Activated naive CD4-positive, alpha-beta T cell treated with anti-CD3 and anti-CD28 coated beads, Interleukin-2, amount 10 ng/mL, durations not matched to agents 7 days and 5 days (primary cell): ENCODE measurements around the gene LTC4S.

Experiments used
- CTCF ChIA-PET: fragments of 350-600 bp; sonication (Branson Sonifier 250); formaldehyde crosslinking; loops from one replicate; lab custom pipeline; 2021; ENCODE audit warnings: antibody characterized with exemption; lab: Charles Lee
- DNase-seq: peaks from one replicate; pipeline ENCODE4 v3.0.0-alpha.2; 2020
- H3K27ac Mint-ChIP-seq: one replicate; pipeline ENCODE4 v1.8.0; 2021; ENCODE audit warnings: mild to moderate bottlenecking, moderate library complexity, mixed read lengths
- H3K27me3 Mint-ChIP-seq: one replicate; pipeline ENCODE4 v1.8.0; 2021; ENCODE audit warnings: mild to moderate bottlenecking, mixed read lengths
- H3K36me3 Mint-ChIP-seq: one replicate; pipeline ENCODE4 v1.8.0; 2021; ENCODE audit warnings: mixed read lengths
- H3K4me1 Mint-ChIP-seq: one replicate; pipeline ENCODE4 v1.8.0; 2021; ENCODE audit warnings: mixed read lengths
- H3K4me3 Mint-ChIP-seq: one replicate; pipeline ENCODE4 v1.8.0; 2021; ENCODE audit warnings: mild to moderate bottlenecking, moderate library complexity, mixed read lengths
- H3K9me3 Mint-ChIP-seq: one replicate; pipeline ENCODE4 v1.8.0; 2021; ENCODE audit warnings: mixed read lengths

The LTC4S gene

DNA sequence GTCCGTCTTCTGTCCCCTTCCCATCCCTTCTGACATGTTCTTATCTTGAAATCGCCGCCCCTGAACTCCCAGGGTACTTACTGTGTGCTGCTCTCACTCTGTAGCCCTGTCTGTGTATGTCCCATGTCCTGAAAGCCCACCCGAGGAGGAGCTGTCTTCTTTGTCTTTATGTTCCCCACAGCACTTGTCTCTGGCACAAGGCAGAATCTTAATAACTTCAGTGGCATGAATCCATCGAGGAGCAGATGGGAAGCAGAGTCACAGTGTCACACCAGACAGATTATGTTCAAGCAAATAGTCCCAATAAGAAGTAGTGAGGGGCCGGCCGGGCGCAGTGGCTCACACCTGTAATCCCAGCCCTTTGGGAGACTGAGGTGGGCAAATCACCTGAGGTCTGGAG, 29.7 kb upstream of the LTC4S start:
- Mint-ChIP-seq H3K9me3 (no peaks in the 10 kb centered on the region), H3K4me3 (no peak overlapping the region), H3K36me3 (peaks cover 20% of the 10 kb centered on the region), H3K27ac (no peak overlapping the region), H3K27me3 (no peaks in the 10 kb centered on the region), H3K4me1 (peaks cover 46% of the 10 kb centered on the region)
- CTCF ChIA-PET, result interaction anchor here (1.0 to 4.0 kb wide), 6 partner anchors 9 to 73 kb away, joined by 3 to 32 read pairs (median 10); partner anchors contain the start of gene LTC4S
- no peak for DNase-seq

DNA sequence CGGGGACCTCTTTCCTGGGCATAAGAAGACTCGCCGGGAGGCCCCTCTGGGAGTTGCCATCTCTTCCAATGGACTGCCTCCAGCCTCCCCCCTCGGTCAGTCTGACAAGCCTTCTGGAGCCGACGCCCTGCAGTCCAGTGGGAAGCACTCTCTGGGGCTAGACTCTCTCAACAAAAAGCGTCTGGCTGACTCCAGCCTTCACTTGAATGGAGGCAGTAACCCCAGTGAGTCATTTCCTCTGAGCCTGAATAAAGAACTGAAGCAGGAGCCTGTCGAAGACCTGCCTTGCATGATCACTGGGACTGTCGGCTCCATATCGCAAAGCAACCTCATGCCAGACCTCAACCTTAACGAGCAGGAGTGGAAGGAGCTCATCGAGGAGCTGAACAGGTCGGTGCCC, 28.4 kb upstream of the LTC4S start:
- CTCF ChIA-PET, result interaction anchor here (1.2 to 4.0 kb wide), 2 partner anchors 15 to 30 kb away, joined by 4 to 32 read pairs; partner anchors contain the start of gene LTC4S

DNA sequence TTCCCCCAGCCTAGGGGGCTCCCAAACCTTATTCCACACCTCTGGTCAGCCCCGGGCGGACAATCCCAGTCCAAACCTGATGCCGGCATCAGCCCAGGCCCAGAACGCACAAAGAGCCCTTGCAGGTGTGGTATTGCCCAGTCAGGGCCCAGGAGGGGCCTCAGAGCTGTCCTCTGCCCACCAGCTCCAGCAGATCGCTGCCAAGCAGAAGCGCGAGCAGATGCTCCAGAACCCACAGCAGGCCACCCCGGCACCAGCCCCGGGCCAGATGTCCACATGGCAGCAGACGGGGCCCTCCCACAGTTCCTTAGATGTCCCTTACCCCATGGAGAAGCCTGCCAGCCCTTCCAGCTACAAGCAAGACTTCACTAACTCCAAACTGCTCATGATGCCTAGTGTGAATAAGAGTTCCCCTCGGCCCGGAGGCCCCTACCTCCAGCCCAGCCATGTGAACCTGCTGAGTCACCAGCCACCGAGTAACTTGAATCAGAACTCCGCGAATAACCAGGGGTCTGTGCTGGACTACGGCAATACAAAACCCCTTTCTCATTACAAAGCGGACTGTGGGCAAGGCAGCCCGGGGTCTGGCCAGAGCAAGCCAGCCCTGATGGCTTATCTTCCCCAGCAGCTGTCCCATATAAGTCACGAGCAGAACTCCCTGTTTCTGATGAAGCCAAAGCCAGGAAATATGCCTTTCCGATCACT, 27.6 kb upstream of the LTC4S start:
- Mint-ChIP-seq H3K27ac (no peak overlapping the region), H3K4me1 (peaks cover 30% of the 10 kb centered on the region)
- CTCF ChIA-PET, result interaction anchor here (1.2 kb wide), 1 partner anchor 16 kb away, joined by 4 read pairs; no protein-coding TSS in a partner anchor

More for the DNA sequence above, 28.4 kb upstream of the LTC4S start:
- peaks cover 33% of the 10 kb centered on the region for H3K4me1 Mint-ChIP-seq
- no peaks in the 10 kb centered on the region for H3K9me3 Mint-ChIP-seq
- no peak overlapping the region for H3K4me3 Mint-ChIP-seq
- H3K27me3 Mint-ChIP-seq, result no peaks in the 10 kb centered on the region
- peaks cover 27% of the 10 kb centered on the region for H3K36me3 Mint-ChIP-seq
- DNase-seq, result no peak
- no peak overlapping the region for H3K27ac Mint-ChIP-seq

DNA sequence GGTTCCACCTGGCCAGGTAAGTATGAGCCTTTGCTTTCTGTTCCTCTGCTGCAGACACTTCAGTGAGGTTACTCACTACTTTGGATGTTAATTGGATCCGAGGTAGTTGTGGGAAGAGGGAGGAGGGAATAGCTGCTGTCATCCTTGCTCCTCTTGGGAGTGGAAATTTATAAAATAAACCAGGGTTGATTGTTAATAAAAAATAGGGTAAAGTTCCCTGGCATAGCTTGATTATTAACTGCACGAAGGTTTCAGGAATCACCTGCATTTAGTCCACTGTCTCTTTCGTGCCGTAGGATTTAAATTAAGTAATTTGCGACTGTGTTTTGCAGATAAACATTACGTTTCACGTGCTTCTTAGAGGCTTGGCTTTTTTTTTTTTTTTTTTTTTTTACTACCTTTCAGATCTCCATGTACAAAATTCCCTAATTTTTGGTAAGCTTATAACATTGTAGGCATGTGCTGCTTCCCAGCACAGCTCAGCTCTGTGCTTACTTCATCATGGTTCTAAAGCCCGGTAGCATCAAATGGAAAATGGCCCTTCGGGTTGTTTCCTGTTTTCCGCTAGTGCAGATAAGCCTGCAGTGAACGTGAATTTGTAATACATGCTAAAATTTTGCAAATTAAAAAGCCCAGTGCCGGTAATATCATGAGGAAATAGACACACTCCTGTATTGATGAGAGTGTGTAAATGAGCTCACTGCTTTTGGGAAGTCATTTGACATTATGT, 26.9 kb upstream of the LTC4S start:
- Mint-ChIP-seq H3K36me3 (peaks cover 39% of the 10 kb centered on the region), H3K4me1 (peaks cover 25% of the 10 kb centered on the region), H3K27ac (no peak overlapping the region), H3K9me3 (no peaks in the 10 kb centered on the region), H3K4me3 (no peak overlapping the region), H3K27me3 (no peaks in the 10 kb centered on the region)
- DNase-seq, result no peak
- CTCF ChIA-PET, result interaction anchor here (0.9 to 1.2 kb wide), 2 partner anchors 17 to 70 kb away, joined by 3 to 4 read pairs; no protein-coding TSS in a partner anchor

More for the DNA sequence above, 27.6 kb upstream of the LTC4S start:
- Mint-ChIP-seq H3K9me3 (no peaks in the 10 kb centered on the region), H3K4me3 (no peak overlapping the region), H3K27me3 (no peaks in the 10 kb centered on the region), H3K36me3 (peaks cover 35% of the 10 kb centered on the region)
- no peak for DNase-seq

DNA sequence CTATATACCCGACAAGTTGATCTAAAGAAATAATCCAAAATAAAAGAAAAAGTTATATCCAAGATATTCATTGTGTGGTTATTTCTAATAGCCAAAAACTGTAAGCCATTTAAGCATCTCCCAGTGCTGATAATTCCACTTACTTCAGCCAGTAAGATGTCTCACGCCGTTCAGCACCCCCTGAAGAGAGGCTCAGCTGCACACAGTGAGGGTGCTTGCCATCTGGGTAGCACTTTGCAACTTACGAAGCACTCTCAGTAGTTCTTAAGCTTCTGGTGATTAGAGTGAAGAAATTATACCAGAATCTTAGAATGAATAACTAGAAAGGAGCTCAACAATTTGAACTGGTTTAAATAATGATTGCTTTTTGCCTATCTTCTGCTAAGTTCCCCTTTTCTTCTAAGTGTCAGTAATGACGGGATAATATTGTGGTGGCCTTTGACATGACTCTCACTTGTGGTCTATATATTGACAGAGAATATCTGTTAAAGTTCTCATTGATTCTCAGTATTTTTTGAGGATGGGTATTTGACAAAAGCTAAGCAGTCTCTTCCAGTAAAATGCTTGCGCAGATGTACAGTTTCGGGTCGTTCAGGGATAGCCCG, 26.2 kb upstream of the LTC4S start:
- CTCF ChIA-PET, result interaction anchor here (0.9 to 1.2 kb wide), 2 partner anchors 17 to 69 kb away, joined by 3 to 4 read pairs; no protein-coding TSS in a partner anchor
- peaks cover 18% of the 10 kb centered on the region for H3K4me1 Mint-ChIP-seq
- H3K36me3 Mint-ChIP-seq, result peaks cover 40% of the 10 kb centered on the region
- H3K27ac Mint-ChIP-seq, result no peak overlapping the region
- DNase-seq, result no peak
- no peaks in the 10 kb centered on the region for H3K27me3 Mint-ChIP-seq
- no peaks in the 10 kb centered on the region for H3K9me3 Mint-ChIP-seq
- no peak overlapping the region for H3K4me3 Mint-ChIP-seq

DNA sequence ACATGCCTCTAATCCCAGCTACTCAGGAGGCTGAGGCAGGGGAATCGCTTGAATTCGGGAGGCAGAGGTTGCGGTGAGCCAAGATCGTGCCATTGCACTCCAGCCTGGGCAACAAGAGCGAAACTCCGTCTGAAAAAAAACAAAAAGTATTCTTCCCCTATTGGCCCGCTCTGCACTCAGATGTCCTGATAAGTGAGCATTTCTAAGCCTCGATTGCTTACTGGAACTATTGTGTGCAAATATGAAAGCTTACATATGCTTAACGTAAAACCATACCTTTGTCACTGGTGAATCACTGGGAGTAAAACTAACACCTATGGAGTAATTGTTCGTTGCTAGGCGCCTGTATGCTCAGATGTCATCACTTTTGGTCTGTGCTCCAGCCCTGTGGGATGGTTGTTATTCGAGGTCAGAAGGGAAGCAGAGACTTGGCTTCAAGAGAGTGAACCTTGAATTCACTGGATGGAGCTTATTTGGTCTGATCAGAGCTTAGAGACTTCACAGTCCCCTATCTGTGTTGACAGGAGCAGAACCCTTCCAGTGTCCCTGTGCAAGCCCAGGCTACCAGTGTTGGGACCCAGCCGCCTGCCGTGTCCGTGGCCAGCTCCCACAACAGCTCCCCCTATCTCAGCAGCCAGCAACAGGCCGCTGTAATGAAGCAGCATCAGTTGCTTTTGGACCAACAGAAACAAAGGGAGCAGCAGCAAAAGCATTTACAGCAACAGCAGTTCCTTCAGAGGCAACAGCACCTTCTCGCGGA, 25.3 kb upstream of the LTC4S start:
- Mint-ChIP-seq H3K36me3 (peaks cover 44% of the 10 kb centered on the region), H3K27ac (no peak overlapping the region)

DNA sequence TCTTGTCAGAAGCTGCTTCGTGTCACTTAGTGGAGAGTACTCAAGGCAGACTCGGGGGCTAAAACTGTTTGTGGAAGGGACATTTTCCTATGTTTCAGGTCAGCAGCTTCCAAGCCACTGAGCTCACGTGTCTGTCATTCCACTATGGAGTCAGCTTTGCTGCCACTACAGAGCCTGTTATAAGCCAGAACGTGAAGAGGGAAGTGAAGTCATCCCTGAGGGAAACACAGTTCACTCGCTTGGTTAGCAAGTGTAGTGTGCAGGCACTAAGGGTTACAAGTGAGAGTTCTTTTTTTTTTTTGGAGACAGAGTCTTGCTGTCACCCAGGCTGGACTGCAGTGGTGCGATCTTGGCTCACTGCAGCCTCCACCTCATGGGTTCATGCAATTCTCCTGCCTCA, 24.5 kb upstream of the LTC4S start:
- H3K36me3 Mint-ChIP-seq, result peaks cover 49% of the 10 kb centered on the region
- peaks cover 6% of the 10 kb centered on the region for H3K4me1 Mint-ChIP-seq
- no peak overlapping the region for H3K27ac Mint-ChIP-seq
- no peaks in the 10 kb centered on the region for H3K27me3 Mint-ChIP-seq
- H3K4me3 Mint-ChIP-seq, result no peak overlapping the region
- no peaks in the 10 kb centered on the region for H3K9me3 Mint-ChIP-seq
- CTCF ChIA-PET, result no interaction called here
- DNase-seq, result no peak

More for the DNA sequence above, 25.3 kb upstream of the LTC4S start:
- H3K4me3 Mint-ChIP-seq, result no peak overlapping the region
- H3K4me1 Mint-ChIP-seq, result peaks cover 9% of the 10 kb centered on the region
- no peaks in the 10 kb centered on the region for H3K27me3 Mint-ChIP-seq
- no peaks in the 10 kb centered on the region for H3K9me3 Mint-ChIP-seq
- CTCF ChIA-PET, result no interaction called here
- no peak for DNase-seq

DNA sequence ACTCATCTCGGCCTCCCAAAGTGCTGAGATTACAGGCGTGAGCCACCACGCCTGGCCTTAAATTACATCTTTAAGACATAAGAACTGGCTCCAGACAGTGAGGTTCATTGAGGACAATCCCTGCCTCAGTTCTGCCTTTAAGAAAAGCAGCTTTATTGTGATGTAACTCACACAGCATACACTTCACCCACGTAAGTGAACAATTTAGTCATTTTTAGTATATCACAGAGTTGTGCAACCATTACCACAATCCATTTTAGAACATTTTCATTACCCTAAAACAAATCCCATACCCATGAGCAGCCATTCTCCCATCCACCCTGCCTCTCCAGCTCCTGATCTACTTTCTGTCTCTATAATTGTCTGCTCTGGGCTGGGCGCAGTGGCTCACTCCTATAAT, 24.0 kb upstream of the LTC4S start:
- Mint-ChIP-seq H3K4me3 (no peak overlapping the region), H3K27ac (no peak overlapping the region), H3K27me3 (no peaks in the 10 kb centered on the region), H3K36me3 (peaks cover 52% of the 10 kb centered on the region), H3K9me3 (no peaks in the 10 kb centered on the region), H3K4me1 (peaks cover 6% of the 10 kb centered on the region)
- DNase-seq, result no peak
- CTCF ChIA-PET, result no interaction called here

DNA sequence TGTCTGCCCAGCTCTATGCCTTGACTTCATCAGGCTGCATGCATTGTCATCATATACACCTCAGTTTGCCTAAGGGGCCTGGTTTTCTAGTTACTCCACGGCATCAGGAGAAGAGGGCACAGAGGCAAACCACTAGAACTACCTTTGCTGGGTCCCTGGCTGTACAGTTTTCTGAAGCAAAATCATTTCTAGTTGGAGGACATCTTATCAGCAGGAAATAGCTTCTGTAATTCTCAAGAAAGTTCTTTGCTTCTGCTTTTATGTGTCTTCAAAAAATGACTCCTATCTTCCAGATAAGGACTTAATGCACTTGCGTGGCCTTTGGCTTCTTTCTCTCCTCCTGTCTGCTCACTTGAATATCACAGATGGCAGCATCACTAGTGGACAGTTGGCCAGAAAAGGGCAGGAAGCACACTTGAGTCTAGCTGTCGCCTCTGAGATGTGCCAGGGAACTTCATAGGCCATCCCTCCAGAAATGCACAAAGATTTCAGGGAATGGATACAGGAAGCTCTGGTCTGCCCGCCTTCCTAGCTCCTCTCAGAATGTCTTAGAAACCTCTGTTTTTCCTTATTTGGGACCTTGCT, 22.4 kb upstream of the LTC4S start:
- Mint-ChIP-seq H3K27ac (no peak overlapping the region), H3K9me3 (no peaks in the 10 kb centered on the region), H3K27me3 (no peaks in the 10 kb centered on the region), H3K4me1 (no peaks in the 10 kb centered on the region), H3K4me3 (no peak overlapping the region), H3K36me3 (peaks cover 51% of the 10 kb centered on the region)
- DNase-seq, result no peak
- CTCF ChIA-PET, result interaction anchor here (2.2 kb wide), 1 partner anchor 9 kb away, joined by 12 read pairs; no protein-coding TSS in a partner anchor

DNA sequence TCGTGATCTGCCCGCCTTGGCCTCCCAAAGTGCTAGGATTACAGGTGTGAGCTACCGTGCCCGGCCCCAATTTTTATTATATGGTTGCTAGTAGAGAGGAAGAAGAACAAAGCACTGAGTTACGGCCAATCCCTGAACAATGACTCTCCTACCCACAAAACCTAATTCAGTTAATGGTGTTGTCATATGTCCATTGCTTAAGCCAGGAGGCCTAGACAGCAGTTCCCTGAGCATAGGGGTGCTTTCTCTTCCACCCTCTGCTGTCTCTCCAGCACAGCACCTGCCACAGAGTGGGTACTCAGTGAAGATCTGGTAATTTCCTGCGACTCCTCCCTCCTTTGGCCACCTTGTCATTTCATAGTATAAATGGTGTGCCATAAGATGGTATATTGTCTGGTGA, 21.4 kb upstream of the LTC4S start:
- DNase-seq, result no peak
- H3K27me3 Mint-ChIP-seq, result no peaks in the 10 kb centered on the region
- H3K4me3 Mint-ChIP-seq, result no peak overlapping the region
- no peaks in the 10 kb centered on the region for H3K9me3 Mint-ChIP-seq
- H3K27ac Mint-ChIP-seq, result peak overlapping the region; percentile 42
- no peaks in the 10 kb centered on the region for H3K4me1 Mint-ChIP-seq
- CTCF ChIA-PET, result interaction anchor here (1.7 to 2.2 kb wide), 2 partner anchors 8 to 10 kb away, joined by 4 to 12 read pairs; no protein-coding TSS in a partner anchor
- peaks cover 52% of the 10 kb centered on the region for H3K36me3 Mint-ChIP-seq

DNA sequence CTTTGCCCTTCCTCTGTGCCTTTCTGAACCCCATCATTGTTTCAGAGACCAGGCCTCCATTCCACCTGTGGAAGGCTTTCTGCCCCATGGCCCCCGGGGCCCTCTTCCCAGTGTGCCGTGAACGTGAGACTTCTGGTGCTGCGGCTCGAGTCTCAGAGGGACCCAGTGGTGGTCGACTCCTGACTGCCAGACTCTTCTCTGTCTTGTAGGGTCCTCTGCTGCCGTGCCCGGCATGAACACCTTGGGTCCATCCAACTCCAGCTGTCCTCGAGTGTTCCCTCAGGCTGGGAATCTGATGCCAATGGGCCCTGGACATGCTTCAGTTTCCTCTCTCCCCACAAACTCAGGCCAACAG, 20.1 kb upstream of the LTC4S start:
- H3K4me1 Mint-ChIP-seq, result no peaks in the 10 kb centered on the region
- peaks cover 51% of the 10 kb centered on the region for H3K36me3 Mint-ChIP-seq
- H3K4me3 Mint-ChIP-seq, result no peak overlapping the region
- H3K27ac Mint-ChIP-seq, result no peak overlapping the region
- H3K27me3 Mint-ChIP-seq, result no peaks in the 10 kb centered on the region
- DNase-seq, result no peak
- CTCF ChIA-PET, result interaction anchor here (1.7 to 3.6 kb wide), 2 partner anchors 10 to 11 kb away, joined by 4 to 17 read pairs; no protein-coding TSS in a partner anchor
- H3K9me3 Mint-ChIP-seq, result no peaks in the 10 kb centered on the region

DNA sequence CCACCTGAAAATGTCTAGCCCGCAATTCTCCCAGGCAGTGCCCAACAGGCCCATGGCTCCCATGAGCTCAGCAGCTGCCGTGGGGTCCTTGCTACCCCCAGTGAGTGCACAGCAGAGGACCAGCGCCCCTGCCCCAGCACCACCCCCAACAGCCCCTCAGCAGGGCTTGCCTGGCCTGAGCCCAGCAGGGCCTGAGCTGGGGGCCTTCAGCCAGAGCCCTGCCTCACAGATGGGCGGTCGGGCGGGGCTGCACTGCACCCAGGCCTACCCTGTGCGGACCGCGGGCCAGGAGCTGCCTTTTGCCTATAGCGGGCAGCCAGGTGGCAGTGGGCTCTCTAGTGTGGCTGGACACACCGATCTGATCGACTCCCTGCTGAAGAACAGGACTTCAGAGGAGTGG, 19.3 kb upstream of the LTC4S start:
- Mint-ChIP-seq H3K9me3 (no peaks in the 10 kb centered on the region), H3K4me1 (no peaks in the 10 kb centered on the region), H3K27ac (no peak overlapping the region), H3K4me3 (no peak overlapping the region), H3K36me3 (peaks cover 50% of the 10 kb centered on the region), H3K27me3 (no peaks in the 10 kb centered on the region)
- no peak for DNase-seq
- CTCF ChIA-PET, result interaction anchor here (3.6 kb wide), 1 partner anchor 11 kb away, joined by 17 read pairs; no protein-coding TSS in a partner anchor

DNA sequence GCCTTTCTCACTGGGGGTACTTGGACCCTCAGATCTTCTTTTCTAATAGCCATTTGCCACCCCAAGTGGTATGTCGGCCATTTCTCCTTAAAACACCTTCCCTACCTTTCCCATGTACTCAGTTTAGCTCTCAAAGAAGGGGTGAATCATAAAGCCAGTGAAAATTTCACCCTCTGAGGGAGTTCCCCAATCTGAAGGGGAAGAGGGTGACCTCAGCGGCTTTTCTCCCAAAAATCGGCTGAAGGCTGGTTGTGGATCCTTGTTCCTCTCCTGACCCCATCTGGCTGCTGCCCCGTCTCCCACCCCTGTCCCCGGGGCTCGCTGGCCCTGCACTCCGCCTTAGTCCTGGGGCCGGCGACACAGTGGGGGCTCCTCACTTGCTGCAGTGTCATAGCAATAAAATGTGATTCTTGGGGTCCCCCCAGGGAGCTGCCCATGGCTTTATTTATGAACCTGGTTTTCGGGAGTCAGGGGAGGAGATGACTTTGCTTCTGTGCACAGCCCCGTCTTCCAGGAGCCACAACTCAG, 17.3 kb upstream of the LTC4S start:
- no peak for DNase-seq
- CTCF ChIA-PET, result interaction anchor here (2.5 to 3.6 kb wide), 2 partner anchors 14 to 25 kb away, joined by 8 to 17 read pairs; no protein-coding TSS in a partner anchor
- H3K36me3 Mint-ChIP-seq, result peaks cover 37% of the 10 kb centered on the region
- H3K27ac Mint-ChIP-seq, result no peak overlapping the region
- no peaks in the 10 kb centered on the region for H3K9me3 Mint-ChIP-seq
- H3K4me1 Mint-ChIP-seq, result no peaks in the 10 kb centered on the region
- H3K4me3 Mint-ChIP-seq, result no peak overlapping the region
- H3K27me3 Mint-ChIP-seq, result no peaks in the 10 kb centered on the region
